Suppressor macrophage treated with lipopolysaccharide for 4 hours (primary cell): ENCODE data around the gene PTCD1.
"Not testable (repeated sequence)": the region's sequence is repeated elsewhere in the genome, so short reads cannot be mapped to it uniquely, and the experiment has no call there.

ENCODE experiments used
- DNase-seq: peaks from one replicate; pipeline ENCODE4 v3.0.0-alpha.2; 2020

The PTCD1 gene

GRCh38 chr7:99385564-99385963, 53.0 kb downstream of the PTCD1 start:
- no peak for DNase-seq

- DNase-seq = no peak
Measured at GRCh38 chr7:99384523-99384922, 54.1 kb downstream of the PTCD1 start.

- DNase-seq = no peak
Measured at GRCh38 chr7:99383791-99384370, 54.7 kb downstream of the PTCD1 start.

- no peak for DNase-seq
Measured at GRCh38 chr7:99383203-99383602, 55.4 kb downstream of the PTCD1 start.

- no peak for DNase-seq
Measured at GRCh38 chr7:99381664-99382075, 56.9 kb downstream of the PTCD1 start.

- peak; percentile 75 for DNase-seq
Measured at GRCh38 chr7:99380823-99381663, 57.6 kb downstream of the PTCD1 start.

GRCh38 chr7:99380032-99380822, 58.4 kb downstream of the PTCD1 start:
- DNase-seq = peak; percentile 96

GRCh38 chr7:99379693-99380031, 58.9 kb downstream of the PTCD1 start:
- DNase-seq = not testable (repeated sequence)

- peak; percentile 93 for DNase-seq
Measured at GRCh38 chr7:99379043-99379577, 59.5 kb downstream of the PTCD1 start.

- DNase-seq = peak; percentile 81
Measured at GRCh38 chr7:99375070-99375807, 63.4 kb downstream of the PTCD1 start.

GRCh38 chr7:99374111-99375064, 64.2 kb downstream of the PTCD1 start, which contains the start of gene ARPC1B:
Gene ARPC1B (plus strand): TSS chr7:99374730. CDS start chr7:99385715, 10,985 bp downstream.
- DNase-seq = peak; percentile 94

- no peak for DNase-seq
Measured at GRCh38 chr7:99373091-99374066, 65.2 kb downstream of the PTCD1 start.

GRCh38 chr7:99372275-99373090, 66.1 kb downstream of the PTCD1 start:
- no peak for DNase-seq

- DNase-seq = no peak
Measured at GRCh38 chr7:99371376-99371920, 67.2 kb downstream of the PTCD1 start.

GRCh38 chr7:99369767-99370391, 68.7 kb downstream of the PTCD1 start:
- no peak for DNase-seq

GRCh38 chr7:99368750-99369389, 69.7 kb downstream of the PTCD1 start:
- DNase-seq = no peak
